Spleen (tissue), 7 donors: Measurements from ENCODE around the gene PARVB.

Experiments
- CTCF ChIP-seq, 11 experiments: fragments of 200-600 bp in 7 of 11; fragments of 450-650 bp in 4 of 11; sonication (generic) in 4 of 11; IDR thresholded peaks in 8 of 11; conservative IDR thresholded peaks in 3 of 11; 1 replicate in 7 of 11; 2 replicates in 4 of 11; pipeline versions ENCODE4 v1.4.0 to v1.8.0; 2016 to 2021; ENCODE audit warnings: antibody characterized with exemption in 11 of 11, inconsistent platforms in 4 of 11, mild to moderate bottlenecking in 1 of 11
- POLR2A ChIP-seq, 3 donors: fragments of 450-650 bp; IDR thresholded peaks; one replicate each; pipeline ENCODE4 v1.5.1; 2017; ENCODE audit warnings: antibody characterized with exemption in 3 of 3, mild to moderate bottlenecking in 1 of 3
- POLR2AphosphoS5 ChIP-seq, 3 donors: sonication (generic); formaldehyde crosslinking; IDR thresholded peaks; one replicate each; pipeline ENCODE4 v1.5.1; 2017; ENCODE audit warnings: antibody characterized with exemption in 3 of 3
- donor health status: DM: no; HTN: no; CAD: no; lungs with moderate emphysema.
- donor health status: DM: no; HTN: no; CAD: no.
- donor health status: DM: no; HTN: no; CAD: no.

GRCh38 chr22:44039566-44040171, 15.6 kb downstream of the PARVB start:
- TF ChIP-seq POLR2A (IDR thresholded peaks at IDR 0.05) (no peak), CTCF (IDR thresholded peaks at IDR 0.05 in 8 of 11, conservative IDR thresholded peaks at IDR 0.05 in 3 of 11) (no peak), POLR2AphosphoS5 (IDR thresholded peaks at IDR 0.05) (no peak)
